ENCODE data around the gene CTU2. TPM values are rescaled to one million over a fixed set of nuclear protein-coding genes. Genes with fewer than 3 reads are reported as not detected.

CTU2 gene
- total RNA-seq, 1 donor from 2014 or later: 18.3 TPM

DNA sequence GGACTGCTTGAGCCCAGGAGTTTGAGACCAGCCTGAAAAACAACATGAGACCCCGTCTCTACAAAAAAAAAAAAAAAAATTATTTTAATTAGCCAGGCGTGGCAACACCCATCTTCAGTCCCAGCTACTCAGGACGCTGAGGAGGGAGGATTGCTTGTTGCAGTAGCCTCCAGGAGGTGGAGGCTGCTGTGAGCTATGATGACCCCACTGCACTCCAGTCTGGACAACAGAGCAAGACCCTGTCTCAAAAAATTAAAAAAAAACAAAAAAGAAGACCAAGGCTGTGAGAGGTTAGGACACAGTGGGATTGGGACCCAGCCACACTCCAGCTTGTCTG lies 18.7 kb upstream of the CTU2 start:
- H3K4me1 Mint-ChIP-seq (ENCODE audit: low read depth, unreplicated experiment): no peaks in the 10 kb centered on the region
- peaks cover 47% of the 10 kb centered on the region for H3K27me3 Mint-ChIP-seq (ENCODE audit: low read depth, unreplicated experiment)
- Histone ChIP-seq H3K27me3 (ENCODE audit: insufficient read depth, low read length) (peaks cover 8% of the 10 kb centered on the region), H3K4me2 (ENCODE audit: low read length) (no peak overlapping the region), H3K9me3 (ENCODE audit: insufficient read depth, low read depth, low read length) (no peaks in the 10 kb centered on the region), H3K36me3 (ENCODE audit: insufficient read depth, low read length) (no peaks in the 10 kb centered on the region), H3K27ac (ENCODE audit: low read depth, low read length) (no peak overlapping the region), H3K9ac (ENCODE audit: low read length) (no peak overlapping the region), H3K4me1 (ENCODE audit: insufficient read depth, low read length) (peaks cover 10% of the 10 kb centered on the region), H4K20me1 (ENCODE audit: insufficient read depth, low read length) (peaks cover 6% of the 10 kb centered on the region), H3K79me2 (ENCODE audit: insufficient read depth, low read length) (no peaks in the 10 kb centered on the region), H2AFZ (ENCODE audit: low read depth, low read length) (no peak overlapping the region), H3K4me3 (ENCODE audit: insufficient read depth, low read depth, low read length) (no peak overlapping the region)
- FAIRE-seq: no peak
- H3K27ac Mint-ChIP-seq (ENCODE audit: unreplicated experiment): no peak overlapping the region
- DNase-seq (ENCODE audit: low read depth): no peak
- H3K9me3 Mint-ChIP-seq (ENCODE audit: unreplicated experiment): no peaks in the 10 kb centered on the region
- no peaks in the 10 kb centered on the region for H3K36me3 Mint-ChIP-seq (ENCODE audit: low read depth, unreplicated experiment)
- no peak for TF ChIP-seq EZH2 (IDR thresholded peaks at IDR 0.05; ENCODE audit: insufficient read depth, low read length)
- TF ChIP-seq, protein P1, sequence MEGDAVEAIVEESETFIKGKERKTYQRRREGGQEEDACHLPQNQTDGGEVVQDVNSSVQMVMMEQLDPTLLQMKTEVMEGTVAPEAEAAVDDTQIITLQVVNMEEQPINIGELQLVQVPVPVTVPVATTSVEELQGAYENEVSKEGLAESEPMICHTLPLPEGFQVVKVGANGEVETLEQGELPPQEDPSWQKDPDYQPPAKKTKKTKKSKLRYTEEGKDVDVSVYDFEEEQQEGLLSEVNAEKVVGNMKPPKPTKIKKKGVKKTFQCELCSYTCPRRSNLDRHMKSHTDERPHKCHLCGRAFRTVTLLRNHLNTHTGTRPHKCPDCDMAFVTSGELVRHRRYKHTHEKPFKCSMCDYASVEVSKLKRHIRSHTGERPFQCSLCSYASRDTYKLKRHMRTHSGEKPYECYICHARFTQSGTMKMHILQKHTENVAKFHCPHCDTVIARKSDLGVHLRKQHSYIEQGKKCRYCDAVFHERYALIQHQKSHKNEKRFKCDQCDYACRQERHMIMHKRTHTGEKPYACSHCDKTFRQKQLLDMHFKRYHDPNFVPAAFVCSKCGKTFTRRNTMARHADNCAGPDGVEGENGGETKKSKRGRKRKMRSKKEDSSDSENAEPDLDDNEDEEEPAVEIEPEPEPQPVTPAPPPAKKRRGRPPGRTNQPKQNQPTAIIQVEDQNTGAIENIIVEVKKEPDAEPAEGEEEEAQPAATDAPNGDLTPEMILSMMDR (IDR thresholded peaks at IDR 0.05; ENCODE audit: insufficient read depth, low read depth, low read length): no peak
- no peak overlapping the region for H3K4me3 Mint-ChIP-seq (ENCODE audit: unreplicated experiment)

DNA sequence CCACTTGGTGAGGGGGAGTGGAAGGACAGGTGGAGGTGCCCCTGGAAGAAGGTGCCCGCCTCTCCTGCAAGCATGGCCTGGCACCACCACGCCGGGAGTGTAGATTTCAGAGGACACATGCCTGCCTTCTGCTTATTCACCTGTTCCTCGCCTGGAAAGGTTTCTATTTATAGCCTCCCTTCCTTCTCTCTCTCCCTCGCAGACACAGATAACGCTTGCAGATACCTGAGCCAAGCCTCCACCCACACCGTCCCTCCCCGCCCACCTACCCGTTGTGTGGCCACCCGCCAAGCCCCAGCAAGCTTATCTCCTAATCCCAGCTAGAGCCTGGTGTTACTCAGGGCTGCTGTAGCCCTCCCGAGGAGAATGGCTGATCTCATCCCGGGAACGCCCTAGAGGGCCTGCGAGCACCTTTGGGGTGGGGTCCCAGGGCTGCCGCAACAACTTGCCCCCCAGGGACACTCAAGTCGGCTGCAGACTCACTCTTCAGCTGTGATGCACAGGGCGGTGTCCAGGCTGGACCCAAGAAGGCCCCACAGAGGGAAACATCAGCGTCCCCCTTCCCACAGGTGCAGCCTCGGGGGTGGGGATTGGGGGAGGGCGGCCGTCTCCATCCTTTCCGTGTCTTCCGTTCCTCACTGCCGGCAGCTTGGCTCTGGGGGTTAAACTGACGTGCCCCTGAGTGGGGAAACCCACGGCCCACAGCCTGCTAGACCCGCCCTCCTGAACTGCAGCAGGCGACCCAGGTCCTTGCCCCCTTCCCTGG lies 18.1 kb upstream of the CTU2 start:
- Histone ChIP-seq H3K4me2 (ENCODE audit: low read length) (no peak overlapping the region), H3K4me1 (ENCODE audit: insufficient read depth, low read length) (peaks cover 10% of the 10 kb centered on the region), H3K4me3 (ENCODE audit: insufficient read depth, low read depth, low read length) (no peak overlapping the region), H3K9ac (ENCODE audit: low read length) (no peak overlapping the region), H4K20me1 (ENCODE audit: insufficient read depth, low read length) (peaks cover 6% of the 10 kb centered on the region), H3K27ac (ENCODE audit: low read depth, low read length) (no peak overlapping the region), H3K36me3 (ENCODE audit: insufficient read depth, low read length) (no peaks in the 10 kb centered on the region), H3K27me3 (ENCODE audit: insufficient read depth, low read length) (peaks cover 8% of the 10 kb centered on the region), H3K79me2 (ENCODE audit: insufficient read depth, low read length) (no peaks in the 10 kb centered on the region), H2AFZ (ENCODE audit: low read depth, low read length) (no peak overlapping the region), H3K9me3 (ENCODE audit: insufficient read depth, low read depth, low read length) (no peaks in the 10 kb centered on the region)
- TF ChIP-seq, protein P1 (IDR thresholded peaks at IDR 0.05; ENCODE audit: insufficient read depth, low read depth, low read length): no peak
- no peak for TF ChIP-seq EZH2 (IDR thresholded peaks at IDR 0.05; ENCODE audit: insufficient read depth, low read length)
- peaks cover 48% of the 10 kb centered on the region for H3K27me3 Mint-ChIP-seq (ENCODE audit: low read depth, unreplicated experiment)
- FAIRE-seq (no peak), DNase-seq (ENCODE audit: low read depth) (no peak)
- no peak overlapping the region for H3K4me3 Mint-ChIP-seq (ENCODE audit: unreplicated experiment)
- H3K4me1 Mint-ChIP-seq (ENCODE audit: low read depth, unreplicated experiment): no peaks in the 10 kb centered on the region
- H3K36me3 Mint-ChIP-seq (ENCODE audit: low read depth, unreplicated experiment): no peaks in the 10 kb centered on the region
- H3K9me3 Mint-ChIP-seq (ENCODE audit: unreplicated experiment): no peaks in the 10 kb centered on the region
- H3K27ac Mint-ChIP-seq (ENCODE audit: unreplicated experiment): no peak overlapping the region

Measured in astrocyte (in vitro differentiated cells and primary cell).